H1 (cell line): ENCODE results near the gene CT45A3. TPM values are rescaled to one million over a fixed set of nuclear protein-coding genes. Genes with fewer than 3 reads are reported as not detected.
A peak's percentile ranks its signal among the peaks of the same experiment; 100 is the strongest.

Experiments used
- CTCF ChIA-PET: fragments of 300-600 bp; sonication (Branson Sonifier 250); formaldehyde crosslinking; loops from one replicate; lab custom pipeline; 2021; ENCODE audit not compliant: partially characterized antibody; lab: Charles Lee
- POLR2A ChIA-PET: fragments of 300-600 bp; sonication (Branson Sonifier 250); formaldehyde crosslinking; loops from one replicate; lab custom pipeline; 2021; ENCODE audit warnings: inconsistent platforms; ENCODE audit not compliant: partially characterized antibody; lab: Charles Lee
- DNase-seq, 2 experiments: peaks; one replicate each; pipeline versions ENCODE4 v3.0.0 to v3.0.0-alpha.2; 2010 to 2022; ENCODE audit warnings: low spot score in 2 of 2, low read depth in 1 of 2, mixed read lengths in 1 of 2
- FAIRE-seq: peaks from 2 replicates; lab custom pipeline; 2011; peaks lifted over from hg19 to GRCh38; lab: Jason Lieb, UNC
- H2AFZ ChIP-seq: 2 replicates; pipeline ENCODE4 v1.8.1; 2012; ENCODE audit warnings: low read length, inconsistent platforms
- H2AK5ac ChIP-seq: 2 replicates; pipeline ENCODE4 v1.6.1; 2013; ENCODE audit warnings: low read depth, low read length
- H2BK120ac ChIP-seq: replicated peaks from 2 replicates; pipeline ENCODE3; 2013; ENCODE audit warnings: low read depth, low read length, inconsistent platforms
- H2BK12ac ChIP-seq: 2 replicates; pipeline ENCODE4 v1.6.1; 2013; ENCODE audit warnings: low read depth, low read length
- H2BK15ac ChIP-seq: 2 replicates; pipeline ENCODE4 v1.6.1; 2013; ENCODE audit warnings: low read length
- H2BK20ac ChIP-seq: 2 replicates; pipeline ENCODE4 v1.6.1; 2013; ENCODE audit warnings: low read length
- H2BK5ac ChIP-seq: 2 replicates; pipeline ENCODE4 v1.6.1; 2013; ENCODE audit warnings: low read depth, low read length
- H3K14ac ChIP-seq: 2 replicates; pipeline ENCODE4 v1.6.1; 2013; ENCODE audit warnings: inconsistent platforms; ENCODE audit not compliant: insufficient read length
- H3K18ac ChIP-seq: 2 replicates; pipeline ENCODE4 v1.6.1; 2013; ENCODE audit warnings: low read length; ENCODE audit errors: extremely low read depth
- H3K23ac ChIP-seq: 2 replicates; pipeline ENCODE4 v1.6.1; 2013; ENCODE audit warnings: inconsistent platforms; ENCODE audit not compliant: insufficient read length
- H3K23me2 ChIP-seq: 2 replicates; pipeline ENCODE4 v1.6.1; 2013; ENCODE audit warnings: low read depth, low read length
- H3K27ac ChIP-seq: 2 replicates; pipeline ENCODE4 v1.6.1; 2011; ENCODE audit warnings: low read depth, low read length, inconsistent platforms
- H3K27me3 ChIP-seq, 4 experiments: replicated peaks in 1 of 4; 1 replicate in 1 of 4; 2 replicates in 3 of 4; pipeline versions ENCODE4 v1.6.1 to v1.8.1; 2011 to 2013; ENCODE audit warnings: low read length in 3 of 4, mild to moderate bottlenecking in 3 of 4, inconsistent platforms in 2 of 4, mixed read lengths in 2 of 4, moderate library complexity in 1 of 4; ENCODE audit not compliant: control insufficient read depth in 3 of 4, insufficient read depth in 3 of 4; ENCODE audit errors: extremely low read depth in 1 of 4
- H3K36me3 ChIP-seq, 4 experiments: 2 replicates each; pipeline versions ENCODE4 v1.6.1 to v1.8.1; 2011 to 2013; ENCODE audit warnings: mild to moderate bottlenecking in 4 of 4, low read length in 3 of 4, moderate library complexity in 2 of 4, control low read depth in 1 of 4, inconsistent platforms in 1 of 4; ENCODE audit not compliant: insufficient read depth in 4 of 4, control insufficient read depth in 2 of 4
- H3K4ac ChIP-seq: replicated peaks from 2 replicates; pipeline ENCODE3; 2013; ENCODE audit warnings: low read length, low read depth, mixed read lengths, inconsistent platforms; ENCODE audit not compliant: insufficient read length
- H3K4me1 ChIP-seq, 4 experiments: replicated peaks in 1 of 4; 1 replicate in 1 of 4; 2 replicates in 3 of 4; pipeline versions ENCODE4 v1.6.1 to v1.8.1; 2011 to 2013; ENCODE audit warnings: low read length in 3 of 4, inconsistent platforms in 2 of 4, mixed read lengths in 1 of 4; ENCODE audit not compliant: insufficient read depth in 4 of 4, control insufficient read depth in 3 of 4
- H3K4me2 ChIP-seq, 2 experiments: 2 replicates each; pipeline versions ENCODE4 v1.6.1 to v1.8.1; 2011 to 2013; ENCODE audit warnings: low read depth in 2 of 2, low read length in 2 of 2, control low read depth in 1 of 2, inconsistent platforms in 1 of 2, mild to moderate bottlenecking in 1 of 2; ENCODE audit not compliant: insufficient read depth in 1 of 2
- H3K4me3 ChIP-seq, 4 experiments: fragments of 200-600, 300-600 bp in 1 of 4; sonication (generic), shearing (Covaris generic), sonication (Bioruptor Twin) in 1 of 4; 2 replicates each; pipeline versions ENCODE4 v1.5.1 to v1.8.1; 2011 to 2016; ENCODE audit warnings: low read length in 4 of 4, low read depth in 3 of 4, control low read depth in 2 of 4, inconsistent platforms in 2 of 4, mild to moderate bottlenecking in 2 of 4, mixed read lengths in 1 of 4, moderate library complexity in 1 of 4; ENCODE audit not compliant: insufficient read depth in 2 of 4; ENCODE audit errors: extremely low read depth in 1 of 4
- H3K56ac ChIP-seq: replicated peaks from 2 replicates; pipeline ENCODE3; 2013; ENCODE audit warnings: low read depth, mild to moderate bottlenecking, mixed read lengths, low read length, inconsistent platforms; ENCODE audit not compliant: insufficient read length
- H3K79me1 ChIP-seq: 2 replicates; pipeline ENCODE4 v1.6.1; 2013; ENCODE audit warnings: low read depth, low read length, control low read depth
- H3K79me2 ChIP-seq, 2 experiments: 2 replicates each; pipeline versions ENCODE4 v1.6.1 to v1.8.1; 2012 to 2013; ENCODE audit warnings: low read length in 2 of 2, mild to moderate bottlenecking in 2 of 2, inconsistent platforms in 1 of 2; ENCODE audit not compliant: insufficient read depth in 2 of 2, control insufficient read depth in 1 of 2
- H3K9ac ChIP-seq, 4 experiments: replicated peaks in 1 of 4; 1 replicate in 1 of 4; 2 replicates in 3 of 4; pipeline versions ENCODE4 v1.6.1 to v1.8.1; 2011 to 2013; ENCODE audit warnings: low read depth in 3 of 4, low read length in 3 of 4, control low read depth in 2 of 4, mild to moderate bottlenecking in 2 of 4, moderate library complexity in 2 of 4, inconsistent platforms in 1 of 4; ENCODE audit errors: extremely low read depth in 1 of 4
- H3K9me3 ChIP-seq, 2 experiments: 2 replicates each; pipeline versions ENCODE4 v1.6.1 to v1.8.1; 2012 to 2013; ENCODE audit warnings: mild to moderate bottlenecking in 2 of 2, moderate library complexity in 2 of 2, control low read depth in 1 of 2, inconsistent platforms in 1 of 2, low read depth in 1 of 2, low read length in 1 of 2, mixed read lengths in 1 of 2; ENCODE audit not compliant: insufficient read depth in 2 of 2
- H4K20me1 ChIP-seq, 2 experiments: replicated peaks in 1 of 2; 2 replicates each; pipeline versions ENCODE3 to v1.8.1; 2011 to 2013; ENCODE audit warnings: inconsistent platforms in 2 of 2, low read length in 2 of 2, mild to moderate bottlenecking in 1 of 2; ENCODE audit not compliant: insufficient read depth in 2 of 2, control insufficient read depth in 1 of 2
- H4K5ac ChIP-seq: 2 replicates; pipeline ENCODE4 v1.6.1; 2013; ENCODE audit warnings: low read length, low read depth, mixed read lengths, inconsistent platforms; ENCODE audit not compliant: insufficient read length
- H4K8ac ChIP-seq: 2 replicates; pipeline ENCODE4 v1.8.0; 2013; ENCODE audit warnings: mild to moderate bottlenecking, moderate library complexity, low read length, inconsistent platforms; ENCODE audit not compliant: insufficient read depth; ENCODE audit errors: extremely low read depth
- H4K91ac ChIP-seq: replicated peaks from 2 replicates; pipeline ENCODE3; 2013; ENCODE audit warnings: low read length, mixed read lengths, inconsistent platforms; ENCODE audit not compliant: insufficient read length
- CTCF ChIP-seq, 3 experiments: IDR thresholded peaks; 1 replicate in 2 of 3; 2 replicates in 1 of 3; pipeline versions ENCODE4 v1.5.1 to v1.6.1; 2011; ENCODE audit warnings: low read length in 3 of 3, mild to moderate bottlenecking in 3 of 3, inconsistent platforms in 2 of 3, low read depth in 1 of 3, moderate library complexity in 1 of 3; ENCODE audit not compliant: insufficient read depth in 1 of 3; ENCODE audit errors: control extremely low read depth in 1 of 3
- HDAC6 ChIP-seq: IDR thresholded peaks from one replicate; pipeline ENCODE4 v1.7.1; 2012; ENCODE audit warnings: low read depth, mild to moderate bottlenecking, inconsistent platforms, low read length, moderate library complexity
- RAD21 ChIP-seq, 2 experiments: IDR thresholded peaks in 1 of 2; conservative IDR thresholded peaks in 1 of 2; 2 replicates each; pipeline ENCODE4 v1.6.1; 2011; ENCODE audit warnings: low read depth in 2 of 2, low read length in 2 of 2, improper control_type of control experiment in 1 of 2, inconsistent platforms in 1 of 2, mild to moderate bottlenecking in 1 of 2, moderate library complexity in 1 of 2
- SP4 ChIP-seq: IDR thresholded peaks from 2 replicates; pipeline ENCODE4 v1.6.1; 2012; ENCODE audit warnings: low read length, inconsistent platforms
- WGBS, 2 experiments: shearing (Covaris generic) in 1 of 2; methylation state at CpG; one replicate each; pipeline versions ENCODE4 v1.1.6 to v1.1.7; 2013 to 2015; ENCODE audit warnings: low lambda C conversion rate in 2 of 2, mixed read lengths in 2 of 2, inconsistent platforms in 1 of 2, low coverage in 1 of 2, missing lambda C conversion rate in 1 of 2; ENCODE audit not compliant: insufficient replicate concordance in 2 of 2, insufficient coverage in 1 of 2, insufficient read length in 1 of 2; ENCODE audit errors: extremely low coverage in 1 of 2, missing lambda C conversion rate in 1 of 2; 5-methylcytosine and 5-hydroxymethylcytosine counted together
- polyA plus RNA-seq, 7 experiments: library from polyadenylated mRNA; depleted of rRNA in 3 of 7; stranded (reverse) in 5 of 7; unstranded in 2 of 7; fragments of >200 nt in 5 of 7; fragments of 200-250 nt in 2 of 7; gene quantifications; 1 replicate in 5 of 7; 2 replicates in 1 of 7; 4 replicates in 1 of 7; pipeline versions ENCODE4 v1.2.1 to v1.2.3, GENCODE V29; 2011 to 2013; ENCODE audit warnings: missing spikeins in 2 of 7, mixed read lengths in 2 of 7
- total RNA-seq: library from RNA; stranded (reverse); fragmentation: NEBNext Ultra II Directional; extraction: Animal tissue kit (Norgen Biotek cat#: 25700); gene quantifications from 2 replicates; pipeline ENCODE4 v1.2.1, GENCODE V29; 2021

The CT45A3 gene
- total and polyA plus RNA-seq, 2 of the 8 experiments (the other 6 are each of a cell fraction or from before 2014, with no cell fraction given), result not detected

- H4K91ac ChIP-seq, result no peak overlapping the region
- no peak overlapping the region for H2BK20ac ChIP-seq
- H3K23ac ChIP-seq, result no peak overlapping the region
- 83% methylated on average over 9 of the region's 18 CpGs; no CpG with 5 or more reads in 1 of the 2 experiments for WGBS, 2 experiments
- no peak overlapping the region for H3K9ac ChIP-seq
- no peak overlapping the region for H3K18ac ChIP-seq
- no peak overlapping the region for H2BK12ac ChIP-seq
- H3K27ac ChIP-seq, result no peak overlapping the region
- H3K4me2 ChIP-seq, result no peak overlapping the region
- H3K9me3 ChIP-seq, result peaks cover 0 to 16% of the 10 kb centered on the region in 2 experiments; a peak in 2 of 4 replicates
- FAIRE-seq, result no peak
- H2AK5ac ChIP-seq, result no peak overlapping the region
- H2BK120ac ChIP-seq, result no peak overlapping the region
- H3K79me2 ChIP-seq, result no peaks in the 10 kb centered on the region
- CTCF ChIA-PET, result no interaction called here
- H3K4me3 ChIP-seq, result no peak overlapping the region
- no peaks in the 10 kb centered on the region for H3K4me1 ChIP-seq
- no peak overlapping the region for H4K8ac ChIP-seq
- peak in 1 of 2 experiments; percentile 37 for DNase-seq
- H3K27me3 ChIP-seq, result no peaks in the 10 kb centered on the region
- H3K36me3 ChIP-seq, result no peaks in the 10 kb centered on the region
- no peaks in the 10 kb centered on the region for H3K79me1 ChIP-seq
- H2BK15ac ChIP-seq, result no peak overlapping the region
- H3K23me2 ChIP-seq, result no peaks in the 10 kb centered on the region
- H2BK5ac ChIP-seq, result no peak overlapping the region
- no peak overlapping the region for H3K4ac ChIP-seq
- no peak overlapping the region for H3K14ac ChIP-seq
- no peak overlapping the region for H2AFZ ChIP-seq
- no peaks in the 10 kb centered on the region for H4K20me1 ChIP-seq
- POLR2A ChIA-PET, result no interaction called here
- H4K5ac ChIP-seq, result no peak overlapping the region
- H3K56ac ChIP-seq, result no peak overlapping the region
- TF ChIP-seq CTCF (IDR thresholded peaks at IDR 0.05; ENCODE audit: control extremely low read depth in 1 of 3, insufficient read depth in 1 of 3, low read depth in 1 of 3, low read length in 3 of 3) (peak in 2 of 3 experiments; percentile 21 to 33; a peak in 3 of 4 replicates), HDAC6 (no peak), RAD21 (IDR thresholded peaks at IDR 0.05 in 1 of 2, conservative IDR thresholded peaks at IDR 0.05 in 1 of 2; ENCODE audit: low read depth in 2 of 2, low read length in 2 of 2) (peak; percentile 22 to 31; a peak in 2 of 4 replicates), SP4 (no peak)
Observed at GRCh38 chrX:135740681-135741149, 27.3 kb downstream of the CT45A3 start.
